WI38 (cell line): Measurements from ENCODE around the gene UNC5B.

Source experiments
- H3K4me3 ChIP-seq: 2 replicates; pipeline ENCODE4 v1.5.1; 2011; ENCODE audit warnings: low read depth, mild to moderate bottlenecking, control low read depth, low read length
- CTCF ChIP-seq: IDR thresholded peaks from 2 replicates; pipeline ENCODE4 v1.5.1; 2012; ENCODE audit warnings: low read depth, mild to moderate bottlenecking, control low read depth, low read length

UNC5B gene

GRCh38 chr10:71343392-71343773, 131.0 kb downstream of the UNC5B start:
- TF ChIP-seq CTCF: no peak
- H3K4me3 ChIP-seq: no peak overlapping the region

GRCh38 chr10:71344154-71344925, 132.0 kb downstream of the UNC5B start:
- no peak overlapping the region for H3K4me3 ChIP-seq
- no peak for TF ChIP-seq CTCF

GRCh38 chr10:71344993-71345480, 132.7 kb downstream of the UNC5B start:
- no peak overlapping the region for H3K4me3 ChIP-seq
- no peak for TF ChIP-seq CTCF

GRCh38 chr10:71345694-71346093, 133.3 kb downstream of the UNC5B start:
- TF ChIP-seq CTCF: no peak
- H3K4me3 ChIP-seq: no peak overlapping the region

- TF ChIP-seq CTCF: no peak
- no peak overlapping the region for H3K4me3 ChIP-seq
Measured at GRCh38 chr10:71346731-71347130, 134.4 kb downstream of the UNC5B start.

- H3K4me3 ChIP-seq: no peak overlapping the region
- TF ChIP-seq CTCF: no peak
Measured at GRCh38 chr10:71347587-71348395, 135.4 kb downstream of the UNC5B start.

GRCh38 chr10:71348850-71349249, 136.5 kb downstream of the UNC5B start:
- no peak for TF ChIP-seq CTCF
- no peak overlapping the region for H3K4me3 ChIP-seq
